Vagina (tissue), 2 donors: ENCODE data around the gene TFCP2L1. TPM values are rescaled to one million over a fixed set of nuclear protein-coding genes. Genes with fewer than 3 reads are reported as not detected.

ENCODE experiments used
- DNase-seq, 2 donors: peaks; one replicate each; pipeline ENCODE4 v3.0.0-alpha.2; 2017; ENCODE audit errors: extremely low spot score in 2 of 2
- H3K27ac ChIP-seq: fragments of 200-600 bp; sonication (generic); one replicate; pipeline ENCODE4 v1.5.1; 2019
- H3K27me3 ChIP-seq: fragments of 200-600 bp; sonication (generic); one replicate; pipeline ENCODE4 v1.5.1; 2019
- H3K36me3 ChIP-seq, 2 donors: fragments of 200-600 bp; sonication (generic); one replicate each; pipeline ENCODE4 v1.5.1; 2017 to 2019
- H3K4me1 ChIP-seq: fragments of 200-600 bp; sonication (generic); one replicate; pipeline ENCODE4 v1.5.1; 2019
- H3K4me3 ChIP-seq, 2 donors: fragments of 200-600 bp; sonication (generic); 1 replicate in 1 of 2; 2 replicates in 1 of 2; pipeline ENCODE4 v1.5.1; 2016 to 2019
- H3K9me3 ChIP-seq: fragments of 200-600 bp; sonication (generic); one replicate; pipeline ENCODE4 v1.5.1; 2019
- CTCF ChIP-seq, 3 experiments: fragments of 450-650 bp in 2 of 3; fragments of 200-600 bp in 1 of 3; sonication (generic) in 1 of 3; IDR thresholded peaks; one replicate each; pipeline ENCODE4 v1.5.1; 2017 to 2019; ENCODE audit warnings: antibody characterized with exemption in 3 of 3, mild to moderate bottlenecking in 2 of 3, moderate library complexity in 2 of 3
- POLR2A ChIP-seq, 2 donors: fragments of 450-650 bp; IDR thresholded peaks; one replicate each; pipeline ENCODE4 v1.6.1; 2017; ENCODE audit warnings: antibody characterized with exemption in 2 of 2, mild to moderate bottlenecking in 2 of 2, moderate library complexity in 2 of 2
- POLR2AphosphoS5 ChIP-seq, 2 donors: sonication (generic); formaldehyde crosslinking; IDR thresholded peaks; one replicate each; pipeline ENCODE4 v1.9.0; 2017; ENCODE audit warnings: antibody characterized with exemption in 2 of 2, mild to moderate bottlenecking in 2 of 2, low read depth in 1 of 2; ENCODE audit not compliant: insufficient read depth in 1 of 2
- intact Hi-C: fragments of 100-400 bp; cut with DNase I; formaldehyde crosslinking; loops from one replicate; pipeline ENCODE4 v1.15.1; 2023
- total RNA-seq: library from RNA; depleted of rRNA; stranded (reverse); fragments of >200 nt; gene quantifications from one replicate; pipeline ENCODE4 v1.2.3, GENCODE V29; 2016

Gene TFCP2L1
- total RNA-seq, 1 donor from 2014 or later, result 32.7 TPM

- intact Hi-C loops, result no loop called here
- H3K27ac ChIP-seq, result peak overlapping the region; percentile 61
- H3K36me3 ChIP-seq, result no peaks in the 10 kb centered on the region
- TF ChIP-seq POLR2AphosphoS5 (IDR thresholded peaks at IDR 0.05; ENCODE audit: insufficient read depth in 1 of 2, low read depth in 1 of 2) (no peak), CTCF (IDR thresholded peaks at IDR 0.05) (no peak), POLR2A (IDR thresholded peaks at IDR 0.05) (no peak)
- H3K27me3 ChIP-seq, result no peaks in the 10 kb centered on the region
- H3K4me1 ChIP-seq, result peaks cover 25% of the 10 kb centered on the region
- DNase-seq, result no peak
- H3K4me3 ChIP-seq, result no peak overlapping the region
- H3K9me3 ChIP-seq, result no peaks in the 10 kb centered on the region
Observed at GRCh38 chr2:121196132-121196848, 88.7 kb downstream of the TFCP2L1 start.

GRCh38 chr2:121195036-121195435 is 90.0 kb downstream of the TFCP2L1 start:
- intact Hi-C loops, result no loop called here
- TF ChIP-seq CTCF (IDR thresholded peaks at IDR 0.05) (no peak), POLR2A (IDR thresholded peaks at IDR 0.05) (no peak), POLR2AphosphoS5 (IDR thresholded peaks at IDR 0.05; ENCODE audit: insufficient read depth in 1 of 2, low read depth in 1 of 2) (no peak)
- H3K27me3 ChIP-seq, result no peaks in the 10 kb centered on the region
- H3K36me3 ChIP-seq, result no peaks in the 10 kb centered on the region
- no peaks in the 10 kb centered on the region for H3K9me3 ChIP-seq
- no peak overlapping the region for H3K4me3 ChIP-seq
- H3K4me1 ChIP-seq, result peaks cover 25% of the 10 kb centered on the region
- no peak overlapping the region for H3K27ac ChIP-seq
- DNase-seq, result no peak

- H3K27me3 ChIP-seq, result no peaks in the 10 kb centered on the region
- H3K4me1 ChIP-seq, result peaks cover 25% of the 10 kb centered on the region
- no peaks in the 10 kb centered on the region for H3K9me3 ChIP-seq
- no peak for TF ChIP-seq POLR2A (IDR thresholded peaks at IDR 0.05)
- H3K27ac ChIP-seq, result no peak overlapping the region
- no peak overlapping the region for H3K4me3 ChIP-seq
- intact Hi-C loops, result no loop called here
- no peaks in the 10 kb centered on the region for H3K36me3 ChIP-seq
- no peak for DNase-seq
Observed at GRCh38 chr2:121194626-121195025, 90.4 kb downstream of the TFCP2L1 start.

DNA sequence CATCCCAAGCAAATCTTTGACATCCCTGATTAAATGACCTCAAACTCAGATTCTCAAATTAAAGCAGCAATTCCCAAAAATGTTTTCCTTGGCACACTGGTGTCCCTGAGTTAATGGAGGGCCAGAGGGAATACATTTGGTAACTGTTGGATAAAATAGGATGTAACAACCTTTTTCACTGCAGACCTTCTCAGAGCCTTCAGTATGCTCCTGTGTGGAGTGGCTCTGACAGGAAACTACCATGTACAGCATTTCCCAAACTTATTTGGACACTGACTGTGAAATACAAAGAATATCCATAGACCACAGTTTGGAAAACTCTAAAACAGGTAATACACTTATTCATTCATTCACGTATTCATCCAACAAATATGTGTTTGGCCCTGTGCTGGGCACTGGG is 91.8 kb downstream of the TFCP2L1 start:
- no peak for DNase-seq
- no peaks in the 10 kb centered on the region for H3K9me3 ChIP-seq
- intact Hi-C loops, result no loop called here
- H3K4me3 ChIP-seq, result no peak overlapping the region
- peaks cover 17% of the 10 kb centered on the region for H3K4me1 ChIP-seq
- TF ChIP-seq POLR2AphosphoS5 (IDR thresholded peaks at IDR 0.05; ENCODE audit: insufficient read depth in 1 of 2, low read depth in 1 of 2), result no peak
- no peak for TF ChIP-seq POLR2A (IDR thresholded peaks at IDR 0.05)
- TF ChIP-seq CTCF (IDR thresholded peaks at IDR 0.05), result no peak
- H3K27me3 ChIP-seq, result no peaks in the 10 kb centered on the region
- no peak overlapping the region for H3K27ac ChIP-seq
- no peaks in the 10 kb centered on the region for H3K36me3 ChIP-seq

DNA sequence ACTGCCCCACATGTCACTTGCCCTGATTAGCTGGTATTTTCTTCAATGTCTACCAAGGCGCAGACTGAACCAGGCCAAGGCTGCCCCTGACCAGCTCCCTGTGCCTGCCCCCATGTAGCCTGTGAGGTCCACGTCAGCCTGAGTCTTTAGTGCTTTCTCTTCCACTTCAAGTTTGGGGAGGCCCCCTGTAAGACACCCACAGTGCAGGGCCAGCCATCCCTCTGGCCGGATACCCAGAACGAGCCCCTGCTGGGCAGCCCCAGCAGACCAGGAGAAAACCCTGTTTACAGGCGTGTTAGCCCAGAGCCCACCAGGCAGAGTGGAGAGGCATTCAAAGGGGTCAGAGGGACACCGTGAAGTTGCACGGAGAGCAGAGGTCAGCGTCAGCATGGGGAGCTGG is 92.4 kb downstream of the TFCP2L1 start:
- Histone ChIP-seq H3K36me3 (no peaks in the 10 kb centered on the region), H3K27me3 (no peaks in the 10 kb centered on the region), H3K4me3 (no peak overlapping the region), H3K27ac (no peak overlapping the region), H3K4me1 (peaks cover 11% of the 10 kb centered on the region), H3K9me3 (no peaks in the 10 kb centered on the region)
- intact Hi-C loops, result no loop called here
- TF ChIP-seq CTCF (IDR thresholded peaks at IDR 0.05) (no peak), POLR2AphosphoS5 (IDR thresholded peaks at IDR 0.05; ENCODE audit: insufficient read depth in 1 of 2, low read depth in 1 of 2) (no peak), POLR2A (IDR thresholded peaks at IDR 0.05) (no peak)
- DNase-seq, result no peak
